Right renal pelvis (tissue), 4 donors: ENCODE results near the gene MTERF4. TPM values are rescaled to one million over a fixed set of nuclear protein-coding genes. Genes with fewer than 3 reads are reported as not detected.

Source experiments
- DNase-seq, 4 donors: peaks; one replicate each; pipeline ENCODE4 v3.0.0-alpha.2; 2013; ENCODE audit warnings: low read depth in 4 of 4, low spot score in 3 of 4, missing footprints in 1 of 4
- polyA plus RNA-seq, 4 donors: library from polyadenylated mRNA; unstranded; fragments of 120-200 nt; gene quantifications; one replicate each; pipeline ENCODE4 v1.2.1, GENCODE V29; 2013; ENCODE audit not compliant: insufficient read length in 4 of 4

Gene MTERF4
- polyA plus RNA-seq, 4 donors, result 54.9 to 68.0 (median 63.4) TPM

DNA sequence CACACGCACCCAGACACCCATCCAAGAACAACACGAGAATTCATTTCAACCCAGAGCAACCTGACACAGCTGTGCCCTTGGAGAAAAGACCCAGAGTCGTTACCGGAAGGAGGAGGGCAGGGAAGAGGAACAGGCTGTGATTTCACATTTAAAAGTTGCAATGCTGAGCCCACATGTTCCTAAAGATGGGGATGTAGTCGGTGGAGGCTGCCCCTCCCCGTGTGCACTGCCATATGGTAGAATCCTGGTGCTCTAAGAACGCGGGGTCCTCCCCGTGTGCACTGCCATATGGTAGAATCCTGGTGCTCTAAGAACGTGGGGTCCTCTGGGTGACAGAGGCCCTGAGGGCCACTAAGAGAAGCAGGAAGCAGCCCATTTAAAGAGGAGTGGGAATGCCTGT is 10.9 kb downstream of the MTERF4 start:
- DNase-seq, result no peak

DNA sequence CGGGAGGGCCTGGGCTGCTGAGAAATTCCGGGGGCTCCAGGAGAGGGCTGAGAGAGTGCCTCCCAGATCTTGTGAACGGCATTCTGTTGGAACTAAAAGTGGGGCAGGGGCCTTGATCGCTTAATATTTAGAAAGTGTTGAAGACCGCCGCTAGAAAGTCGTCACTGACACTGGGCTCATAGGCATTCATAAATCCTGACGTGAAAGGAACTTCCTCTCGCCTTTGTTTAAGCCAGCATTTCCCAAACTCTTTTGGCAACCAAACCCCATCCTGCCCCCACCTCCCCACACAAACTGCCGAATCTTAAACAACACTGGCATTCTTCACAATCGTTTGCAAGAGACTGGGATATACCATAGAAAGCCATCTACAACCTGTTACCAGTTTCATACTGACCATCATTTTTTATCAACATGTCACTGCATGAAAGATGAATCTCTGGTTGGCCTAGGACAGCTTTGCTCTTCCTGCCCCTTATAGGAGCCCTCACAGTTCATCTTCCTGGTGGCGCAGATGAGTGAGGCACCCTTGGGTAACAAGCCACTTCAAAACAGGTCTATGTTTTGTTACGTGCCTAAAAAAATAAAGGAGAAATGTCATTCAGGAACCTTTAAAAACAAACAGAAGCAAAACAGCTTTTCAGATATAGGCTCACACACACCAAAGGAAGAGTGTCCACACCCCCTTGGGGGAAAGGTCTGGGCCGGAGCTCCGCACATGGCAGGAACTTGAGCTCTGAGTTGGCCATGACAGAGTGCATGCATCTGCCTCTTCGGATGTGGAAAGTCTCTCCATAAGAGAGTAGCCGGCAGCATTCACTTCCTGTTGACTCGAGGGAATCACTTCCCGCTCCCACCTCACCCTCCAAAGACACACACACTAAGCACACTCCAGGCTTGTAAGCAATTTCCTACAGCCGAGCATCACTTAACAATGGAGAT is 13.0 kb downstream of the MTERF4 start:
- no peak for DNase-seq

DNA sequence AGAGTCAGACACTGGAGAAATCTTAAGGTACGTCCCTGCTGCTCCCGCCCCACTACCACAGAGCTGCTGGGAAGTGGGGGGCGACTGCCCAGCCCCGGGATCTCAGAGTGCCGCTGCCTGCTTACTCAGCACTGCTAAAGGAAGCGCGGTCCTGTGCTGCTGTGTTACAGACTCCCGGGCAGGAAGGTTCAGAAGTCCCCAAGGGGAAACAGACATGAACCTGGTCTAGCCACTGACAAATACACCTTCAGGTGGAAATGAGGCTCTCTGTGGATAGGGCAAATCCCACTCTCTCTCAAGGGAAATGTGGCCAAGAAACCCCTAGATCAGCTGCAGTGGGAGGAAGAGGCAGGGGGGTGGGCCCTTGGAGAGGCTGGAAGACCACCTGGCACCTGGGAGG is 13.7 kb downstream of the MTERF4 start:
- DNase-seq, result no peak

DNA sequence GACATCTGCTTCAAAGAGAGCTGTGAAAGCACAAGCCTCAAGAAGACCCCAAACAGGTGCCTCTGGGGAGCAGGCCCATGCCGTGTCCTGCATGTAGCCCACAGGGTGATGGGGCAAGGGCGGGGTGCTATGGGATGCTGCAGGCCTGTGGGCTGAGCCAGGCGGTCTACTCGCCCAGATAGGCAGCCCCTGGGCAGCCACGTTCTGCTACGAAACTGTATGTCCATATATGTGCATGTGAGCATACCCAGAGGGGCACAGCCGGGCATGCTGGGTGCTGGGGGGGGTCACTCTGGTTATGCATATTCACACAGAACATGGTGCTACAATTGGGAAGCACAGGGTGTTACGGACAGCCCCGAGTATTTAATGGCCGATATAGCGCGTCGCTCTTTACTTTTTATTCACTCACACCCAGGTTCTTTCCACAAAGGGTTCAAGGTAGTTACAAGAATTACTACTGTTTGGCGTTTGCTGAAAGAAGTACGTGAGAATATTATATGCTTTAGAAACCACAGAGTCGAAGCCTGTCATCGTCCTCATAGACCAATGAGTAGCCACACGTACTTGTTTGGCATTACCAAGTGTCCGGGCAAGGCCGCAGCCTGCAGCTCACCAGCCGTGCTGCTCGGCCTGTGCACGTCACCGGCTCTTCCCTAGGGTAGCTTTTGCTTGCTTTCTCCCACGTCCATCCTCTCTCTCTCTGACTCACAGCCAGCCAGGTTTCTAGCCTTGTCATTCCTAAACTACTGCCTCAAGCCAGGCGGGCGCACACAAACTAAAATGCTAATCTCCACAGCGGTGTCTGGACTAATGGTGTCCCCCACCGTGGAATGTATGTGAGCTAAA is 14.4 kb downstream of the MTERF4 start:
- DNase-seq, result no peak

DNA sequence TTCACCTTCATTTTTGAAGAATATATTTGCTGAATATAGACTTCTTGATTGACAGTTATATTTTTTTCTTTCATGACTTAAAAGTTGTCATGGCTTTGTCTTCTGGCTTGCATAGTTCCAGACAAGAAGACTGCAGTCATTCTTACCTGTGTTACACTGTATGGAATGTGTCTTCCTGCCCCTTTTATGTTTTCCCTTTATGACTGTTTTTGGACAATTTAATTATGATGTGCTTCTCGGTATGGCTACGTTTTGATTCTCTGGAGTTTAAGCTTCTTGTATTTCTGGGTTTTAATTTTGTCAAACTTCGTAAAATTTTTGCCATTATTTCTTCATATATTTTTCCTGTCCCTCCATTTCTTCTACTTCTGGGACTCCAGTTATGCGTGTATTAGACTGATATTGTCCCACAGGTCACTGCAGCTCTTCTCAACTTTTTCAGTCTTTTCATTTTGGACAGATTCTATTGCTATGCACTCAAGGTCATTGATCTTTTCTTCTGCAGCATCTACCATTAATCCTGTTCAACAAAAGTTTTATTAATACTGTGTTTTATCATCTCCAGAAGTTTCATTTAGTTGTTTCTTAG is 17.1 kb downstream of the MTERF4 start:
- no peak for DNase-seq

DNA sequence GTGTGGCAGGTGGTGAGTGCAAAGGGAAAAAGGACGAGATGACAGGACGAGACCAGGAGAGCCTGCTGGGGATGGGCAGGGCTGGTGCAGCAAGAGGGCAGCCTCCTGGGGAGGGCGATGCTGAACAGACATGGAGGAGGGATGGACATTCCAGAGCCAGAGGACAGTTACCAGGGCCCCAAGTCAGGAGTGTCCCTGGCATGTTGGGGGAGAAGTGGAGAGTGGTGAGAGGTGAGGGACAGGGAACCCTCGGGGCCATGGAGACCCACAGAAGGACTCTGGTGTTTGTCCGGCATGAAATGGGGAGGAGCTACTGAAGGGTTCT is 19.0 kb downstream of the MTERF4 start:
- DNase-seq, result no peak

DNA sequence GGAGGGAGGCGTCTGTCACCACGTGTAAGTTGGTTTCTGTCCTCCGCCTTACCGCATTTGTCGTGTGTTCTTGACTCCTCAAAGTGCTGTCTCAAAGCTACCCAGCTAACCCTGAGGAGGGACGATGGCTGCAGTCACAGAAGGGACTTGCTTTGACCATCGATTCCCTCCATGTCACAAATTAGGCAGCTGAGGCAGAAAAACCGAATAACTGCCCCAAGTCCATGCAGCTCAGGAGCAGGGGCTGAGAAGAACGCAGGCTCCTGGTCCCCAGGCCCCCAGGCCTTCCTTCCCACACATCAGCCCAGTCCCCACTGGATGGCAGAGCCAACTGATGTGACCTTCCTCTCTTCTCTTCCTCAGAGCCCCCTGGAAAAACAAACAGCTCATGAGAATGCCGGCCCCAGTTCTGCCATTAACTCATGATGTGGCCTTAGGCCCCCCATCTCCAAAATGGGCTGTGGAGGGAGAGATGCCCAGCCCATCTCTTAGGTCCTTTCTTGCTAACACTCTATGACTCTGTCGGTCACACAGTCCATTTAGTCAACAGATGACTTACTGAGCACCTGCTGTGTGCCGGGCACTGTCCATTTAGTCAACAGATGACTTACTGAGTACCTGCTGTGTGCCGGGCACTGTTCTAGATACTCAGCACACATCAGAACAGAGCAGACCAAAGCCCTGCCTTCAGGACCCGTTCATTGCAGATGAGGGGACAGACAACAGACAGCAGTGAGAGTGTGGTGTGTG is 19.6 kb downstream of the MTERF4 start:
- no peak for DNase-seq

DNA sequence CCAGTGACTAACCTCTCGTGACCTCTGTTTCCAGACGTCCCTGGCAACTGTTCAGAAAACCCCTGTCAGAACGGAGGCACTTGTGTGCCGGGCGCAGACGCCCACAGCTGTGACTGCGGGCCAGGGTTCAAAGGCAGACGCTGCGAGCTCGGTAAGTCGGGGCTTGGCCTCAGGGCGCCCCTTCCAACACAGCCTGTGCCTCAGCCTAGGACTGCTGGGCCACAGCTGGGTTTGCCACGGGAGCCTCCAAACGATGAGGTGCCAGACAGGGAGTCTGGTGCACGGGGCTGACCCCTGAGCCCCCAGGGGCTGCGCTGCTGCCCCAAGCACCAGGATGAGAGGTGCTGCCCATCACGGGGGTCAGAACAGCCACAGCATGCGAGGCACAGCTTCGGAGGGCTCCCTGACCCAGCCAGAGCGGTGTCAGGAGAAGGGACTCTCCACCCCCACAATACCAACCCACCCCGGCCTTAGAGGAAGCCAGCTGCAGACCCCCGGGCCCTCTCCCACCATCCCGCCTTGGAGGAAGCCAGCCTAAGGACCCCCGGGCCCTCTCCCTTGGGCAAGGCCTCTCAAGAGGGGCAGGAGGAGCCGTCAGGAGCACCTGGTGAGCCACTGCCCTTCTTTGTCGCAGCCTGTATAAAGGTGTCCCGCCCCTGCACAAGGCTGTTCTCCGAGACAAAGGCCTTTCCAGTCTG is 20.3 kb downstream of the MTERF4 start:
- no peak for DNase-seq

DNA sequence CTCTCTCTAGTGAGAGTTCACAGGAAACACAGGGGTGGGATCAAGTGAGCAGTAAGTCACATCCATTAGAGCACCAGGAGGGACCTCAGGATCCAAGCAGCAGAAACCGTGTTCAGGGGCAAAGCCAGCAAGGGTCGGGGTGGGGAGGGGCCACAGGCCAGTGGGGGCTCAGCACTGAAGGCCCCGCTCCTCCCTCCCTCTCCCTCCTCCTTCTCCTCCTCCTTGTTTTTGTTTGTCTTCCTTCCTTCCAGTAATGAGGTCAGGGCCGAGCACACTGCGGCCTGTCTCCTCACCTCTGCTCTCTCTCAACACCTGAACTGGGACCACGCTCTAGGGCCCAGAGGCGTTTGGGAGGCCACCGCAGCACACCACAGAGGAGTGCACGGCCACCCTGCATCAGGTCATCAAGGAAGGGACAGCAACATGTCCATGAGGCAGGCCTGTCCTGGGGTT is 20.9 kb downstream of the MTERF4 start:
- DNase-seq, result no peak

DNA sequence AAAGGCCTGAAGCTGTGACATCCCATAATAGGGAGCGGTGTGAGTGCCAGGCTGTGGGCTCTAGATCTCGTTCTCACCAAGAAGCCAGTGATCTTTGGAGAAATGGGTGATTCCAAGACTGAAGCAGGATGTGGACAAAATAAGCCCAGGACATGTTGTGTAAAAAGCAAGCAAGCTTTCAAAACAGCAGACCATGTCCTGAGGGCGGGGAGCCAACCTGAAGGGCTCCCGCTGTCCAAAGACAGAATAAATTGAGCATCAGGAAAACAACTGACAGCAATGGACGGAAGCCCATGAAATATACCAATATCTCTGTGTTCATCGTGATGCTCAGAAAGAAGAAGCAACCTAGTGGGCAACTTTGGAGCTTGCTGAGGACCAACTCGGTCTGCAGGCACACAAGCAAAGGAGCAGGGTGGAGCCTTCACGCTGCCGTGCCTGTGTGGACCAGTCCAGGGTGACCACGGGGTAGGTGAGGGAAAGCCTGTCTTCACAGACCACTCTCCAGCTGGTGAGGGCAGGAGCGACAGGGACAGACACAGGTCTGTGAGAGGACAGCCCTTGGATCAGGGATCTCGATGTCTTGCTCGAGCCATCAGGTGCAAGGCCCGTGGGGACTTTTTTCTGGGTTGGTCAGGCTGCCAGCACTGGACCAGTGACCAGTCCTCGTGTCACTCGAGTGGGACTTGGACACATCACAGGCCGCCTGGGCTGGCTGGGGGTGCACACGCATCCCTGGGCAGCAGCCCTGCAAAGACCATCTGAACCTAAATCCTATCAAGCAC is 21.5 kb downstream of the MTERF4 start:
- no peak for DNase-seq

DNA sequence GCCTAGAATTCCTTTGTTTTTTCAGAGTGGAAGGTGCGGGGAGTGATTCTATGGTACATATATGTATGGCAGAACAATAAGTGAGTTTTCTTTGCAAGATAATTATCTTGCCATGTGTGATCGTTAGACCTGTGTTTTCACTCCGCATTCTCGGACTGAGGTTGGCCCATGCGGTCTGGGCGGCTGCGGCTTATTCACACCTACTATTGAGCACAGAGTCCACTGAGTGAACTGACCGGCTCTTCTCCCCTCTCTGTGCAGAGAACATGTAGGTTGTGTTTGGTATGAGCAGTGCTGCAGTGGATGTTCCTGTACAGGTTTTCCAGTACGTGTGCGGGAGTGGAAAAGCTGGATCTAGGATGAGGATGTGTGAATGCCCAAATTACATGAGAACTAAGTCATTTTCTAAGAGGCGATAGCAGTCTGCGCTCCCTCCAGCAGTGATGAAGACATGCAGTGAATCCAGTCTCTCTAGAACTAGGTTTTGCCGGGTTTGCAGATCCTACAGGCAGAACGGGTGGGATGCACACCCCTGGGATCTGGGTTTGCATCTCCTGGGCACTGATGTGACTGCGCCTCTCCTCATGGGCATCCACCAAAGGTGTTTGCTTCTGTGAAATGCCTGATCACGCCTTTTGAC is 27.1 kb downstream of the MTERF4 start:
- DNase-seq, result no peak

DNA sequence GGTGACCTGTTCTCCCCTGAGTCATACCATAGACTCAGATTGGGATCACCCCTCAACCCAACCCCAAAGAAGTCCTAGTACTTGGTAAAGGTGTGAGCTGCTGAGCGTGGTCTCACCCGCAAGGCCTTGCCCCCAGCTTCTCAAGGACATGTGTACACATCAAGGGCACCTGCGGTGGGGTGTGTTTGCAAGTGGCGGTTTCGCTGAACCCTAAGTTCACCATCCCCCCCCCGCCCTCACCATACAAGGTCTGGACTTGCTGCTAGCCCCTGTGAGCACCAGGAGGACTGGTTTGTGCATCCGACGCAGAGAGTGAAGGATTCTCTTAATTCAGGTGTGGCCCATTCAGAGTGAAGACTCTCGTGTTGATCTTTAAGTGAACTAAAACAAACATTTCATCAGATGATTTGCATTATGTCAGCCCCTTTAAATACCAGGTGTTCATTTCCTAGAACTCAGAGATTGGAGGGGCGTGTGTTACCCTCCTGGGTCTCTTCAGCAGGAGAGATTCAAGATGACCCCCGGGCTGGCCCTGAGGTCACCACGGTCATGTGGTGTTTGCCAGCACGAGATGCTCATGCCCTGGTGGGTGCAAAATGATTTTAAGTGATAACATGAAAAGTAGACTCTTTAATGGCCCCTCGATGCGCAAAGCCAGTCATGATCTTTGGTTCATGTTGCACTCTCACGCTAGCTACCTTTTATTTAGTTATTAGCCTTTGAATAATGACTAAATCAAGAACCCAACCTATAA is 27.8 kb downstream of the MTERF4 start:
- no peak for DNase-seq

DNA sequence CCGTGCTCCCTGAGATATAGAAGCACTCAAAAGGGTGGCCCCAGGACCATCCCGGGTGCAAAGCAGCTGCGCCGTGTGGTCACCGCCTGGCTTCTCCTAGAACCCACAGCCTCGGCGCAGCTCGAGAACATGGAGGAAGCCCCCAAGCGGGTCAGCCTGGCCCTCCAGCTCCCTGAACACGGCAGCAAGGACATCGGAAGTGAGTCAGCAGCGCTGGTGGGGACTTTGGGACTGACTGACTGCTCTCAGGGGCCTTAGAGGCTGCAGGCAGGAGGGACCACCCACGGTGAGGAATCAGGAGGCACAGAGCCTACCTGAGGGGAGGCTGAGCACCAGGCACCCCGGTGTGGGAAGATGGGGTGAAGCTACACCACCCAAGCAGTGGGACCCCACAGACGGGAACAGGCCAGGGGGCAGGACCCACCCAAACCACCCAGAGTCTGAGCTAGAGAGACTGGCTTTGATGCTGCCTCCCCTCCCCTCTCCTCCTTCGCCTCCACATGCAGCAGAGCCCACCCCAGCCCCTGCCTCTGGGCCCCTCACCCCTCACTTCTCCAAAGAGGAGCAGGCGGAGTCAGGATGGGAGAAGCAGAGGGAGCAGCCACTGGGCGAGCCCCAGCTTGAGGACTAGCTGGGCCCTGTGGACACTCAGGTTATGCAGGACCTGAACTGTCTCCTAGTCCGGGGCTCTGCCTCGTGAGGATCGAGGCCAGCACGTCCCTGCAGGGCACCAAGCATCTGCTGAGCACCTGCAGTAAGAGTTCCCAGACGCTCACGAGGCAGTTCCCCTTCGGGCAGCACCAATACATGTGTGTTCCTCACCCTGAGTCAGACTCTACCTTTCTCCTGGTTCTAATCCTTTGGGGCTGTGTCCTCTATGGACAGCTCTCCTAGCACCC is 28.7 kb downstream of the MTERF4 start:
- DNase-seq, result no peak

DNA sequence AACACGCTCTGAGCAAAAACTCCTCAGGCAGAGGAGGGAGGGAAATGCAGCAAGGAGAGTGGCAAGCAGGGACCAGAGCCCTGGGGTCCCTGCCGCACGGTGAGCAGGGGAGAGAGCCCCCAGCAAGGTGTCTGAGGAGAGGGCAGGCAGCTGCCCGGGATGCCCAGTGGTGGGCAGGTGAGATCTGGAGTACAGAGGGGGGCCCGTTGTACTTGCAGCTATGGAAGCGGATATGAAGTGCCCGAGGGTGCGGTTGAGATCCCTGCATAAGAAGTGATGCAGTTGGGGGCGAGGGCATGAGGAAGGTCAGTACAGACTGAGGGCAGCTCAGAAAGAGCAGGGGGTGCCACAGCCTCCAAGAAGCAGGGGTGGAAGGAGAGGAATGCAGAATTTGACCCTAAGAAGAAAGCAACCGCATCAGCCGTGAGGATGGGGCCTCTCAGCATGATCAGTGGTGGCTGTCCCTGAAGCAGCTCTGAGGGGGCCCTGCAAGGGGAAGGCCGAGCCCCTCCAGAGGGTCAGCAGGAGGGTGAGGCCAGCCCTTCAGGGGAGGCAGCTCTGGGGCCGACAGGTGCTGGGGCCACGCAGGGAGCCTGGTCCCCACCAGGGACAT is 29.4 kb downstream of the MTERF4 start:
- no peak for DNase-seq

DNA sequence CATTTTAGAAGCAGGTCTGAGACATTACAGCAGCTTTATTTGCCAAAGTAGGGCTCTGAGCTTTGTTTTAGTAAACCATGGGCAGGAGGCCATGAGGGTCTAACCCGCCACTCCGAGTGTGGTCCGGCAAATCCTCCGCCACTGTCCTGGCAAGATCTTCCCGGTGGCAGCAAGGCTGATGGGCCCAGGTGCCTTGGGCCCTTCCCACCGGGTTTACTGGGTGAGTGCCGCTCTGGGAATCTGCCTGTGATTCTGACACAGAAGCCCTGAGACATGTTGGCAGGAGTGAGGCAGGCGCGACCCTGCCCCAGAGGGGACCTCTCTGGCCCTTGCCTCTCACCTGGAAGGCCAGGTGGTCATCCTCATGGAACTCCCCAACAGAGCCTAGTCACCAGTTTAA is 29.9 kb downstream of the MTERF4 start:
- DNase-seq, result no peak

DNA sequence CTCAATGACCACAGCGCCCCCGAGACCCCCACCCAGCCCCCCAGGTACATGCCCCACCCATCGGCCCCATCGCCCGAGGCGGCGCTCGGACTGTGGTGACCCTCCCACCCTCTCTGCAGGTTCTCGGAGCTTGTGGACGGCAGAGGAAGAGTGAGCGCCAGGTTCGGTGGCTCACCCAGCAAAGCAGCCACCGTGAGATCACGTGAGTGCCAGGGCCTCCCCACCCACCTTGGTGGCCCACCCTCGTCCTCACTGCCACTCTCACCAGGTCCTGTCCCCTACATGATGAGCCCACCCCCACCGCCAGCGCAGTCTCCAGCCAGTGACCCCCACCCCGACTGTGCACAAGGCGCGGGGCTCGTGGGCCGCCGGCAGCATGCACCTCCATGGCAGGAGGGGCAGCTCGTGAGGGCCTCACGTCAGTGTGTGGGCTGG is 30.4 kb downstream of the MTERF4 start:
- DNase-seq, result no peak
